Tibial nerve (tissue), 4 donors: ENCODE results near the gene EYA2.

Source experiments
- EP300 ChIP-seq, 2 donors: sonication (generic); formaldehyde crosslinking; IDR thresholded peaks; one replicate each; pipeline ENCODE4 v1.6.1; 2017; ENCODE audit warnings: antibody characterized with exemption in 2 of 2, mild to moderate bottlenecking in 1 of 2
- TF ChIP-seq, protein P1 (sequence below), 5 experiments: fragments of 200-600 bp in 3 of 5; fragments of 450-650 bp in 2 of 5; sonication (generic) in 3 of 5; IDR thresholded peaks; one replicate each; pipeline ENCODE4 v1.5.1; 2016 to 2019; ENCODE audit warnings: antibody characterized with exemption in 5 of 5, mild to moderate bottlenecking in 3 of 5, moderate library complexity in 2 of 5

DNA sequence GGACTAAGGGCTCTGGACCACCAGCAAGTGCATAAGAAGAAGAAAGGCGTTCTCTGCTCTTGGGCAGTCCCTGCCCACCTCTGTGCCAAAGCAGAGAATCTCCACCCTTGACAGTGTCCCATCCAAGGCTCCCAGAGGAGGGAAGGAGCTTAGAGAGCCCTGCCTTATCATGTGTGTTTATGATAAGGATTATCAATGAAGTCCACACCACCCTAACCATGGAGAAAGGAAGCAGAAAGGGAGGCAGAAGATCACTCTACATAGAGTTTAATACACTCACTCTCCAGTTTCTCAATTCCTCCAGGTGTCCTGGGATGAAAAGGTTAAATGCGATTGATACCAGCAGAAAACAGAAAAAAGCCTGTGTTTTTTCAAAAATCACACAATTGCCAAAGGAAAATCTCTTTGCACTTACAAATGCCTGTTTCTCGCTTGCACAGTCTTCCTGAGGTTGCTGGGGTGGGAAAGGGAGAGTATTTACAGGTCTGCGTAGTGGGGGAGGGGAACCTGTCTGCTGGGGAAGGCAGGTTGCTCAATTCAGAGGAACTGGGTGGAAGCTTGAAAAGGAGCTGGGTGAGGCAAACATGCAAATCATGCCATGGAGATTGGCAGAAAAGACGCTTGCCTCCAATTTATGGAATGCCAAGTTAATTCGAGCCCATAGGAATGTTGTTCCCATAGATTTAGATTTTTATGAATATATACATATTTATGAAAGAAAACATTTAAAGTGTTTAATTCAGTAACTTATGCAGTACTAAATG lies 104.0 kb downstream of the EYA2 start:
- TF ChIP-seq, protein P1, sequence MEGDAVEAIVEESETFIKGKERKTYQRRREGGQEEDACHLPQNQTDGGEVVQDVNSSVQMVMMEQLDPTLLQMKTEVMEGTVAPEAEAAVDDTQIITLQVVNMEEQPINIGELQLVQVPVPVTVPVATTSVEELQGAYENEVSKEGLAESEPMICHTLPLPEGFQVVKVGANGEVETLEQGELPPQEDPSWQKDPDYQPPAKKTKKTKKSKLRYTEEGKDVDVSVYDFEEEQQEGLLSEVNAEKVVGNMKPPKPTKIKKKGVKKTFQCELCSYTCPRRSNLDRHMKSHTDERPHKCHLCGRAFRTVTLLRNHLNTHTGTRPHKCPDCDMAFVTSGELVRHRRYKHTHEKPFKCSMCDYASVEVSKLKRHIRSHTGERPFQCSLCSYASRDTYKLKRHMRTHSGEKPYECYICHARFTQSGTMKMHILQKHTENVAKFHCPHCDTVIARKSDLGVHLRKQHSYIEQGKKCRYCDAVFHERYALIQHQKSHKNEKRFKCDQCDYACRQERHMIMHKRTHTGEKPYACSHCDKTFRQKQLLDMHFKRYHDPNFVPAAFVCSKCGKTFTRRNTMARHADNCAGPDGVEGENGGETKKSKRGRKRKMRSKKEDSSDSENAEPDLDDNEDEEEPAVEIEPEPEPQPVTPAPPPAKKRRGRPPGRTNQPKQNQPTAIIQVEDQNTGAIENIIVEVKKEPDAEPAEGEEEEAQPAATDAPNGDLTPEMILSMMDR (IDR thresholded peaks at IDR 0.05) = no peak
- TF ChIP-seq EP300 (IDR thresholded peaks at IDR 0.05) = no peak
